Measurements from ENCODE around the gene CHRNB2. TPM values are rescaled to one million over a fixed set of nuclear protein-coding genes. Genes with fewer than 3 reads are reported as not detected.

Gene CHRNB2
- total and polyA plus RNA-seq, 2 of the 8 experiments (the other 6 are each of a cell fraction or from before 2014, with no cell fraction given), result 3.1 to 4.1 TPM

- TF ChIP-seq MAFK (IDR thresholded peaks at IDR 0.05; ENCODE audit: low read depth, low read length) (no peak), JUN (IDR thresholded peaks at IDR 0.05; ENCODE audit: low read depth, low read length) (no peak), FOSL1 (IDR thresholded peaks at IDR 0.05; ENCODE audit: insufficient read depth, low read depth, low read length) (no peak), CREB1 (IDR thresholded peaks at IDR 0.05) (peak; percentile 98), GABPA (IDR thresholded peaks at IDR 0.05; ENCODE audit: borderline replicate concordance, insufficient read depth, low read length) (no peak), ATF3 (IDR thresholded peaks at IDR 0.05; ENCODE audit: insufficient read depth, low read depth, low read length) (peak; percentile 95), CBX8 (IDR thresholded peaks at IDR 0.05; ENCODE audit: borderline replicate concordance, low read depth, low read length) (no peak), TEAD4 (IDR thresholded peaks at IDR 0.05; ENCODE audit: low read depth, low read length) (no peak), USF2 (IDR thresholded peaks at IDR 0.05; ENCODE audit: low read length) (peak; percentile 90)
Measured at GRCh38 chr1:154627257-154628120, 59.9 kb downstream of the CHRNB2 start (continued).

Data from H1 (cell line).